Suprapubic skin (tissue), 3 donors: ENCODE measurements around the gene BIN1.

Source experiments
- CTCF ChIP-seq, 2 donors: fragments of 200-600 bp in 1 of 2; fragments of 450-650 bp in 1 of 2; sonication (generic) in 1 of 2; IDR thresholded peaks; one replicate each; pipeline ENCODE4 v1.5.1; 2016 to 2019; ENCODE audit warnings: antibody characterized with exemption in 2 of 2, mild to moderate bottlenecking in 1 of 2, moderate library complexity in 1 of 2
- EP300 ChIP-seq: sonication (generic); formaldehyde crosslinking; IDR thresholded peaks from one replicate; pipeline ENCODE4 v1.6.1; 2017; ENCODE audit warnings: antibody characterized with exemption

GRCh38 chr2:127064642-127065250 is 42.2 kb downstream of the BIN1 start:
- TF ChIP-seq CTCF (IDR thresholded peaks at IDR 0.05) = no peak
- no peak for TF ChIP-seq EP300
